HG03064 (cell line): ENCODE measurements around the gene REG1B.

Experiments
- ATAC-seq: cut with Tn5 transposase; IDR thresholded peaks from one replicate; pipeline ENCODE4 v1.9.1; 2021; ENCODE audit warnings: low read depth; ENCODE audit not compliant: unreplicated experiment

The REG1B gene

GRCh38 chr2:79087785-79088364 is at the start of gene REG1B:
REG1B (minus strand) TSS chr2:79087993; CDS start chr2:79087612, 381 bp downstream.
- ATAC-seq: no peak

DNA sequence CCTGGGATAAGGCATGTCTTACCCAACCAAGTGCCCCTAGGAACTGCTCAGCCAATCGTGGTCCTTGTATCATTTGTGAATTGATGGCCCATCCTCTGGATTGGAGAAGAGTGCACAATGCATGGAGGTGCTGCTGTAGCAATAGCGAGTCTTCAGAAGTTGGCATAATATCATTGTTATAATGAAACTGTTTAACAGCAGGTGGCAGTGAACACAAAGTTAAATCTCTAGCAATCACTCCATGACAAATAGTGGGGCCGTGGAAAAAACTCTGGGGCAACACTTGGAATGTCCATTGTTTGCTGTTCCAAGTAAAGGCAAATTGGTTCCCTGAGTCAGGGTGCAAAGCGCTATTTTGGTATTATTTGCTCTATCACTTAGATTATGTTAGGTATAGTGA is 43.9 kb upstream of the REG1B start:
- no peak for ATAC-seq

DNA sequence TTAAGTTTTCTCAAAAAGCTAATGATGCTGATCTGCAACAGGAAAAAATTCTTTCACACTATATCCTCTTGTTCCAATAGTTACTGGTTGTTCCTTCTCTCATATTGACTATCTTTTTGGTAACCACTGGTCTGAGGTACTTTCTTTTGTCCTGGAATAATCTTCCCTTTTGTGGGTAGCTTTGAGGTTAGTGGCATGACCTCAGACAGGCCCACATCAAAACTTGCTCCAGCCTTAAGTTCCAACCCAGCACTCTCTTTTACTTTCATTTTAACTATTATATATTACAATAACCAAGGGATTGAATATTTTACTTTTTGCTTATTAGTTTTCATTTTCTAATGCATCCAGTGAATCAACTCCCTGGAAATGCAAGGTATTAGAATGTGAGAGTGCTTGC is 42.0 kb upstream of the REG1B start:
- no peak for ATAC-seq

- no peak for ATAC-seq
Observed at GRCh38 chr2:79129260-79129659, 41.5 kb upstream of the REG1B start.

- ATAC-seq: no peak
Observed at GRCh38 chr2:79128406-79128805, 40.6 kb upstream of the REG1B start.

DNA sequence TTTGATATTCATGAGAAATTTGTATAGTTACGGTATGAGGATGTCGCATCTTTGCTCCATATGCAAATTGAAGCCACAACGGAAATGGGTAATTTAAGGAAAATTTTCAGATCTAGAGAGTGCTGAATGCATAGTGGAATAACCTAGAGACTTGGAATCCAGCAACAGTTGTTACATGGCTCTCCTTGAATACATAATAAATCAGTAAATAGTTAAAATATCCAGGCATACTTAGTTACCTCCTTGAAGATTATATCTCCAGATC is 37.9 kb upstream of the REG1B start:
- ATAC-seq: no peak

GRCh38 chr2:79124907-79125720 is 37.3 kb upstream of the REG1B start:
- no peak for ATAC-seq

- ATAC-seq: no peak
Observed at GRCh38 chr2:79122676-79123075, 34.9 kb upstream of the REG1B start.

DNA sequence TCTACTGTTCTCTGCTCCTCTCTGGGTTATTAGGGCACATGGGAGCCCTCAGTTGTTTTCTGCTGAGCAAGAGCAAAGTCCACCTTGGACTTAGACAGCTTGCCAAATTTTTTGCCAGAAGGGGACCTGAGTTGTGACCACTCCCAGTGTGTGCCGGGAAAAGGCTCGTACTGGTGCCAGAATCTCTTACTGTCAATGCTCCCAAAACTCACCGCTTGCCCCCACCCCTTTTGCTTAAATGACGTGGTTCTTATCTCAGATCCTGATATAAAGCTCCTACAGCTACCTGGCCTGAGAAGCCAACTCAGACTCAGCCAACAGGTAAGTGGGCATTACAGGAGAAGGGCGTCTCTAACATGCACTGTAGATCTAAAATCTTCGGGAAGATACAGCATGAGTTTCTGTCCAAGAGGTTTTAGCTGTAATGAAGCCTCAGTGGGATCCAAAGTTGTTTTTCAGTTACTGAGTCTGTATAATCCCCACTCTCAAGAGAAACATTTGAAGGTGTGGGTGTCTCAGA is 32.5 kb upstream of the REG1B start, which contains the start of gene REG1A:
Gene REG1A (plus strand): TSS at position 295 of the 520 bp plus-strand sequence. CDS start 374 bp downstream, outside the sequence.
- no peak for ATAC-seq

DNA sequence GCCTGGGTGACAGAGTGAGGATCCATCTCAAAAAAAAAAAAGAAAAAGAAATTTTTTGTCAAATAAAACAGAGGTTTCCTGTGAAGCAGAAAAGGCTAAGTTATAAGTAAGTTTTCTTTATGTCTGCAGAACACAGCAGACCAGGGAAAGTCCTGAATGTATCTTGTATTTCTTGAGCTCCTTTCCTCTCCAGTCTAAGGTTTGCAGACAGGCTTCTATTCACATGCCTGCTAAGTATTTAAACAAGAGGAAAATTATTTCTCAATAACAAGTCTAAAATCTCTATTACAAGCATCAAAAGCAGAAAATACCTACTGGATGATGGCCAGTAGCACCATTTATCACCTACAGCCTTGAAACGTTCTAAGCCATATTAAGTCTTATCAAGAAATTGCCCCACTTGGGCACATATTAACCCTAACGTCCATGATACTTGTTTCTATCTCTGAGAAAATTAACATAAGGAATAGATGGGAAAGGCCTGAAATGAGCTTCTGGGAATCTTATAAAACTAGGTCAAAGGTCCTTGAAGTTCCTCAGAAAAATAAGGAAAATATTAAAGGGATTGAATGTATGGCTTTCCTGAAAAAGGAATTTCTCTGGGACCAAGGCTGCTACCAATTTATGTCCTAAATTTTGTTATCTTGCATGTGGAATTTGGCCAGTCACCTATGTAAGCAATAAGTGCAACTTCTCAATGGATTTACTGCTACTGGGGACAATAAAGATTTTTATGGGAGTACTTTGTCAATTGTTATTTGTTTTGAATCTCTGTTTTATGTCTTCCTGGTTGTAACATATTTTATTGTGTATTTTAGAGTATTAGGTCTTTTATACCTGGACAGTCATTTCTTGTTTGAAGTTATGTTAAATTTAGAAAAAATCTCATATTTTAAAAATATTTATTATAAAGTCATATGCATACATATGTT is 29.5 kb upstream of the REG1B start:
- ATAC-seq: no peak

DNA sequence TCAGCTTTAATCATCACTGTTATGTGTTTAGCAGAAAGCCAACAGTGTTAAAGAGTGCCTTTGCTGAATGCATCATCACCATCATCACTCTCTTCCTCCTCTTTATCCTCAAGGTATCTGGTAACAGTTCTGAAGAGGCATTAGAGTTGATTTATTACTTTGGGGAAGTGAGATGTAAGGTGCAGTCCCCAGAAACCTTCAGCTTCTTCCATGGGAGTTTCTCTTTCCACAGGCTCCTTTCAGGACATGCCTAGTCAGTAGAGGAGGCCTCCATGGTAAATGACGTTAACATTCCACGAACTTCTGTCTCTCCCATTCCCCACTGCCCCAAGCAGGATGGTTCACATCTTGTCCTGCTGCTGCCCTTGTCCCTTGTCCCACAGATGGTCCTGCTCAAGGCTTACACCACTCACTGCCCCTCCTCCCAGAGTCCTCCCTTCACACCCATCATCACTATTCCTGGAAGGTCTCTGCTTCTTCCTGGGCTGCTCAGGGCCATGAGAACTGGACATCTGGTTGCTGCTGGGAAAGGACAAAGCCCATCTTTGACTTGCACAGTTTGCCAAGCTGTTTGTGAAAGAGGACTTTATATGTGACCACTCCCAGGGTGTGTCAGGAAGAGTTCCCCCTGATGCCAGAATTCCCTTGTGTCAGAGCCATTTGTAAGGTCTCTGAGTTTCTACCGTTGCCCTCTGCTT is 27.2 kb upstream of the REG1B start:
- no peak for ATAC-seq

DNA sequence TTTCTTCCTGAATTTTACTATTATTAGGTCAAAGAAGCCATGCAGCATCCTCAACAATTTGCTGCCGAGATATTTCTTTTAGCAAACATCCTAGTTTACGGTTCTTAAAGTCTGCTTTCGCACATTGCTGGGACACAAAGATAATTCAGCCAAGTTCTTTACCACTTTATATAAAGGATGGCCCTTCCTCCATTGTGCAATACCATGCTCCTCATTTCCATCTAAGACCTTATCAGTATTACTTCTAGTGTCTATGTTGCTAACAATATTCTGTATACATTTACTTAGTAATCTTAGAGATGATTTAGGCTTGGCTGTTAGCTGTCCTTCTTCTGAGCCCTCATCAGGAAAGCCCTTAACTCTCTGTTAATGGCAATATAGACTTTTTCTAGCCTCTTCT is 24.5 kb upstream of the REG1B start:
- no peak for ATAC-seq

- ATAC-seq: no peak
Observed at GRCh38 chr2:79105259-79105658, 17.5 kb upstream of the REG1B start.

DNA sequence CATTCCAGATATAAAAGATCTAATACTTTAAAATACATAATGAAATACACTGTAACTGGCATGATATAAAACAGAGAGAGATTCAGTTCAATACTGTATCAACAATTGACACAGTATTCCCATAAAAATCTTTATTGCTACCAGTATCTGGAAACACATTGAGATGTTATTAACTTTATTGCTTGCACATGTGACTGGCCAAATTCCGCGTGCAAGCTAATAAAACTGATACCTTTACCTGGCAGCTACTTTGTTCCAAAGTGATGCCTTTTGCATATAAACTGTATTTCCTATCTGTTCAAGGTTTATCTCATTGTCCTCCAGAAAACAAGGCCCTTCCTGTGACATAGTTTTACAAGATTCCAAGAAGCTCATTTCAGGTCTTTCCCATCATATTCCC is 15.4 kb upstream of the REG1B start:
- no peak for ATAC-seq

- ATAC-seq: no peak
Observed at GRCh38 chr2:79101024-79101423, 13.2 kb upstream of the REG1B start.

GRCh38 chr2:79100285-79100684 is 12.5 kb upstream of the REG1B start:
- ATAC-seq: no peak

GRCh38 chr2:79099140-79099686 is 11.4 kb upstream of the REG1B start:
- no peak for ATAC-seq

GRCh38 chr2:79097843-79098242 is 10.1 kb upstream of the REG1B start:
- ATAC-seq: no peak

GRCh38 chr2:79090693-79091092 is 2.9 kb upstream of the REG1B start:
- ATAC-seq: no peak

- no peak for ATAC-seq
Observed at GRCh38 chr2:79086255-79086654, 1.5 kb downstream of the REG1B start.
